A549 treated with AZD2906 at 1 μM for 4 hours (cell line): ENCODE measurements around the gene HES3. TPM values are rescaled to one million over a fixed set of nuclear protein-coding genes. Genes with fewer than 3 reads are reported as not detected.

Experiments
- total RNA-seq: library from RNA; stranded (reverse); fragments of 200-300 nt; extraction: Qiagen RNA extraction; gene quantifications from 5 replicates; pipeline ENCODE4 v1.2.3, GENCODE V29; 2022

HES3 gene, protein sequence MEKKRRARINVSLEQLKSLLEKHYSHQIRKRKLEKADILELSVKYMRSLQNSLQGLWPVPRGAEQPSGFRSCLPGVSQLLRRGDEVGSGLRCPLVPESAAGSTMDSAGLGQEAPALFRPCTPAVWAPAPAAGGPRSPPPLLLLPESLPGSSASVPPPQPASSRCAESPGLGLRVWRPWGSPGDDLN
- total RNA-seq = not detected in 5 replicates

GRCh38 chr1:6243993-6244392, at the start of gene HES3:
HES3 (plus strand) TSS chr1:6244179; CDS start chr1:6244366, 187 bp downstream.

GRCh38 chr1:6199298-6200187, 44.4 kb upstream of the HES3 start, which contains the start of gene RPL22:
RPL22 (minus strand) TSS chr1:6199595; CDS start chr1:6199573, 22 bp downstream.

DNA sequence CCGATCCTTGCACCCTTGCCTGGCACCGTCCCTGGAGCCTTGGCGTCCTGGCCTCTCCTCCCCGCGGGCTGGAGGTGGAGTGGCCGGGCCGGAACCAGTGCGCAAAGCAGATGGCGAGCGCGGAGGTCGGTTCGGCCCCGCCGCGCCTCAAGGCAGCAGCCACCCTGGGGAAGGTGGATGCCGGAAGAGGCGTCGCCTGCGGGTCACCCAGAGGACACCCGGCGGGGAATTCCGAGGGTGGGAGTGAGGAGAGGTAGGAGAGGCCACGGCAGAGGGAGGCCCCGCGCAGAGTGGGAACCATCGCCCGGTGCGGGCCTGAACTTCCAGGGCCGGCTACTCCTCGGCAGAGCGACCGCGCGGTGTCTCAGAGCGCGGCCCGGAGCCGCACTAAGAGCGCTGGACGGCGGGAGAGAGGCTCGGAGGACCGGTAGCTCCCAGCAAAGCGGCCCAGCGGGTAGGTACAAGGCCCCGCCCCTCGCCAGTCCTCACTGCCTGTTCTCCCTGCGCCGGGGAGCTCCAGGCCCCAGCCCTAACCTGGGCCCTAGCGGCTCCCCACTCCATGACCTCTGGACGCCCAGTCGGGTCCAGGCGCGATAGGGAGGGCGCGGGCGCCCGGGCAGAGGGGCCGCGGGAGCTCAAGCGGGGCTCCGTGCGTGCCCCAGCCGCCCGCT, 38.0 kb upstream of the HES3 start, which contains the start of gene RNF207:
TSS of gene RNF207 (plus strand) at position 271 of the 671 bp plus-strand sequence. CDS start 417 bp downstream, outside the sequence.

DNA sequence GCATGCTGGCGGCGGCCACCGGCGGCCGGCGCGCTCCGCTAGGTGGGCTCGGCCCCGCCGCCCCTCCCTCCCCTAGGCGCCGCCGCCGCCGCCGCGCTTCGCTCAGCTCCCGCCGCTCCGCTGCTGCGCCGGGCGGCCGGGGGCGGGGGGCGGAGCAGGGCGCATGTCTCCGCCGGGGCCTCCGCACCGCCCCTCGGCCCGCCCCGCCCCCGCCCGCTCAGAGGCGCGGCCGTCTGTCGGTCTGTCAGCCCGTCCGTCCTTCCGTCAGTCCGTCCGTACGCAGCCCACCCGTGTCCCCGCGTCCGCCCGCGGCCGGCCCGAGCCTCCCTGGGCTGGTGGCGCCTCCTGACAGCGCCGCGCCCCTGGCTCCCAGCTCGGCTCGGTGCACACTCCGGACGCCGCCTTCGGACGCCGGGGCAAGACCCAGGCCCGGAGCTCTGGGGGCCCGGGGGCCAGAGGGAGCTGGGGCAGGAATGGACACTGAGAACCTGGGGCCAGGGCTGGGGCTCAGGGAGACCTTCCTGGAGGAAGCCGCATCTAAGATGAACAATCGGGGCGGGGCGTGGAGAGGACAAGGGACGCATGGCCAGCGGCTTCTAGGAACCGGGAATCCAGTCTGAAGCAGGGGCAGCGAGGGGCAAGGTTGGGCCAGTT, 17.1 kb downstream of the HES3 start, which contains the start of gene GPR153:
TSS of gene GPR153 (minus strand) at position 138 of the 654 bp plus-strand sequence. CDS start 6,193 bp downstream, outside the sequence.

Other genes with a start within 250 kb of the HES3 start
- gene KCNAB2, start 198.3 kb upstream of the HES3 start, total RNA-seq = 6.9 to 8.2 TPM (median 7.7 TPM) in 5 replicates
- 1.5 to 2.8 TPM (median 1.8 TPM) in 5 replicates for gene CHD5, start 63.9 kb upstream of the HES3 start, total RNA-seq
- gene RPL22, start 44.6 kb upstream of the HES3 start, total RNA-seq = 284 to 448 TPM (median 429 TPM) in 5 replicates
- gene RNF207, start 38.1 kb upstream of the HES3 start, total RNA-seq = 9.4 to 13.8 TPM (median 11.3 TPM) in 5 replicates
- gene ICMT, start 8.2 kb upstream of the HES3 start, total RNA-seq = 51.0 to 56.7 TPM (median 53.3 TPM) in 5 replicates
- 4.8 to 7.7 TPM (median 7.4 TPM) in 5 replicates for gene GPR153, start 16.9 kb downstream of the HES3 start, total RNA-seq
- 76.2 to 109 TPM (median 105 TPM) in 5 replicates for gene ACOT7, start 149.6 kb downstream of the HES3 start, total RNA-seq
- 3.1 to 6.0 TPM (median 4.8 TPM) in 5 replicates for gene HES2, start 175.7 kb downstream of the HES3 start, total RNA-seq
- gene ESPN, start 180.6 kb downstream of the HES3 start, total RNA-seq = 0.43 to 0.79 TPM (median 0.53 TPM) in 5 replicates
- gene TNFRSF25, start 222.0 kb downstream of the HES3 start, total RNA-seq = 1.9 to 3.6 TPM (median 2.8 TPM) in 5 replicates
- gene PLEKHG5, start 247.5 kb downstream of the HES3 start, total RNA-seq = 2.2 to 4.0 TPM (median 3.3 TPM) in 5 replicates